ENCODE results near the gene HSD17B1.

HSD17B1 gene

GRCh38 chr17:42568341-42569111 lies 15.8 kb downstream of the HSD17B1 start:
- no peak for DNase-seq (ENCODE audit: low read depth)

- peak; percentile 48 for DNase-seq (ENCODE audit: low read depth)
Observed at GRCh38 chr17:42571435-42572225, 18.9 kb downstream of the HSD17B1 start.

- no peak for DNase-seq (ENCODE audit: low read depth)
Observed at GRCh38 chr17:42573095-42573494, 20.4 kb downstream of the HSD17B1 start.

GRCh38 chr17:42574463-42574862 lies 21.7 kb downstream of the HSD17B1 start:
- no peak for DNase-seq (ENCODE audit: low read depth)

GRCh38 chr17:42577140-42577531 lies 24.4 kb downstream of the HSD17B1 start:
- DNase-seq (ENCODE audit: low read depth) = no peak

GRCh38 chr17:42577532-42578281 lies 25.0 kb downstream of the HSD17B1 start, which contains the start of gene PSMC3IP:
PSMC3IP (minus strand) TSS chr17:42577729; CDS start chr17:42577686, 43 bp downstream.
- DNase-seq (ENCODE audit: low read depth) = peak; percentile 91

- peak; percentile 55 for DNase-seq (ENCODE audit: low read depth)
Observed at GRCh38 chr17:42578282-42578869, 25.7 kb downstream of the HSD17B1 start.

- DNase-seq (ENCODE audit: low read depth) = no peak
Observed at GRCh38 chr17:42579794-42580551, 27.2 kb downstream of the HSD17B1 start.

- DNase-seq (ENCODE audit: low read depth) = no peak
Observed at GRCh38 chr17:42581744-42582270, 29.1 kb downstream of the HSD17B1 start.

GRCh38 chr17:42584880-42585279 lies 32.2 kb downstream of the HSD17B1 start:
- DNase-seq (ENCODE audit: low read depth) = no peak

- DNase-seq (ENCODE audit: low read depth) = peak; percentile 58
Observed at GRCh38 chr17:42585353-42585752, 32.6 kb downstream of the HSD17B1 start.

- DNase-seq (ENCODE audit: low read depth) = no peak
Observed at GRCh38 chr17:42586514-42587230, 33.9 kb downstream of the HSD17B1 start.

- DNase-seq (ENCODE audit: low read depth) = no peak
Observed at GRCh38 chr17:42590886-42591285, 38.2 kb downstream of the HSD17B1 start.

- DNase-seq (ENCODE audit: low read depth) = no peak
Observed at GRCh38 chr17:42591411-42591810, 38.7 kb downstream of the HSD17B1 start.

- DNase-seq (ENCODE audit: low read depth) = no peak
Observed at GRCh38 chr17:42596386-42596785, 43.7 kb downstream of the HSD17B1 start.

GRCh38 chr17:42598905-42599304 lies 46.2 kb downstream of the HSD17B1 start:
- peak; percentile 35 for DNase-seq (ENCODE audit: low read depth)

GRCh38 chr17:42603318-42603717 lies 50.6 kb downstream of the HSD17B1 start:
- DNase-seq (ENCODE audit: low read depth) = no peak
